K562 (cell line): Measurements from ENCODE around the gene KDELR3. TPM values are rescaled to one million over a fixed set of nuclear protein-coding genes. Genes with fewer than 3 reads are reported as not detected.

ENCODE experiments used
- ARID4B ChIP-seq: sonication (generic); formaldehyde crosslinking; IDR thresholded peaks from 2 replicates; pipeline ENCODE4 v1.8.0; 2022; ENCODE audit warnings: mild to moderate bottlenecking, missing genetic modification reagents
- ASH1L ChIP-seq: fragments of 450-650 bp; IDR thresholded peaks from 2 replicates; pipeline ENCODE4 v1.6.1; 2018; ENCODE audit warnings: borderline replicate concordance, mild to moderate bottlenecking, low read depth; ENCODE audit not compliant: partially characterized antibody
- GATAD2B ChIP-seq: fragments of 450-650 bp; IDR thresholded peaks from 2 replicates; pipeline ENCODE4 v1.6.1; 2017; ENCODE audit warnings: mild to moderate bottlenecking, borderline replicate concordance
- HMGXB4 ChIP-seq: sonication (generic); formaldehyde crosslinking; IDR thresholded peaks from 2 replicates; pipeline ENCODE4 v1.8.1; 2023; ENCODE audit warnings: mild to moderate bottlenecking, missing genetic modification reagents
- JUND ChIP-seq, 2 experiments: IDR thresholded peaks; 2 replicates in 1 of 2; 3 replicates in 1 of 2; pipeline ENCODE4 v1.6.1; 2011; ENCODE audit warnings: borderline replicate concordance in 2 of 2, low read depth in 2 of 2, low read length in 2 of 2, improper control_type of control experiment in 1 of 2, missing biosample characterization in 1 of 2, missing genetic modification characterization in 1 of 2, missing genetic modification reagents in 1 of 2
- MTA3 ChIP-seq: fragments of 450-650 bp; formaldehyde crosslinking; IDR thresholded peaks from 2 replicates; pipeline ENCODE4 v1.6.1; 2017; ENCODE audit warnings: mild to moderate bottlenecking, borderline replicate concordance
- NUFIP1 ChIP-seq: fragments of 450-650 bp; IDR thresholded peaks from 2 replicates; pipeline ENCODE4 v1.6.1; 2018; ENCODE audit not compliant: partially characterized antibody
- RUNX1 ChIP-seq: sonication (generic); IDR thresholded peaks from 2 replicates; pipeline ENCODE4 v1.6.1; 2016; ENCODE audit warnings: antibody characterized with exemption, low read depth
- SETDB1 ChIP-seq: IDR thresholded peaks from one replicate; pipeline ENCODE4 v1.6.1; 2012; ENCODE audit warnings: low read length, control low read depth, inconsistent platforms
- SFPQ ChIP-seq: fragments of 200-400 bp; formaldehyde crosslinking; IDR thresholded peaks from 2 replicates; pipeline ENCODE4 v1.6.1; 2017; ENCODE audit warnings: mild to moderate bottlenecking, low read depth, low read length, moderate library complexity
- SRSF9 ChIP-seq: fragments of 200-400 bp; formaldehyde crosslinking; IDR thresholded peaks from 2 replicates; pipeline ENCODE4 v1.6.1; 2017; ENCODE audit warnings: low read depth, low read length, borderline replicate concordance
- TAF9B ChIP-seq: fragments of 450-650 bp; IDR thresholded peaks from 2 replicates; pipeline ENCODE4 v1.6.1; 2018; ENCODE audit warnings: mild to moderate bottlenecking; ENCODE audit not compliant: partially characterized antibody
- TEAD1 ChIP-seq, 2 experiments: fragments of 450-650 bp in 1 of 2; sonication (generic) in 1 of 2; formaldehyde crosslinking; IDR thresholded peaks; 2 replicates each; pipeline versions ENCODE4 v1.4.0 to v1.8.0; 2020 to 2022; ENCODE audit warnings: mild to moderate bottlenecking in 2 of 2, missing genetic modification reagents in 1 of 2
- TEAD2 ChIP-seq: fragments of 450-650 bp; IDR thresholded peaks from 2 replicates; pipeline ENCODE4 v1.6.1; 2016; ENCODE audit warnings: missing genetic modification characterization, control low read depth, missing compliant biosample characterization
- USF1 ChIP-seq: sonication (generic); formaldehyde crosslinking; IDR thresholded peaks from 2 replicates; pipeline ENCODE4 v1.9.0; 2022; ENCODE audit warnings: mild to moderate bottlenecking, missing genetic modification reagents
- ZEB2 ChIP-seq: fragments of 450-650 bp; IDR thresholded peaks from 2 replicates; pipeline ENCODE4 v1.6.1; 2016
- ZNF561 ChIP-seq: fragments of 450-650 bp; formaldehyde crosslinking; conservative IDR thresholded peaks from 2 replicates; pipeline ENCODE4 v1.4.0; 2020; ENCODE audit warnings: mild to moderate bottlenecking, moderate library complexity
- ZNF696 ChIP-seq: fragments of 250-450 bp; sonication (Bioruptor Pico); conservative IDR thresholded peaks from 2 replicates; pipeline ENCODE4 v1.4.0; 2020; ENCODE audit warnings: mild to moderate bottlenecking, moderate library complexity
- ZSCAN32 ChIP-seq: fragments of 450-650 bp; formaldehyde crosslinking; IDR thresholded peaks from 2 replicates; pipeline ENCODE4 v1.4.0; 2020; ENCODE audit warnings: mild to moderate bottlenecking, moderate library complexity
- polyA plus RNA-seq, 8 experiments: library from polyadenylated mRNA; depleted of rRNA in 4 of 8; stranded (reverse) in 5 of 8; unstranded in 3 of 8; fragments of >200 nt; fragmentation: Nextera tagmentation in 2 of 8; fragmentation: Illumina TruSeq in 1 of 8; extraction: Ambion mirVana in 2 of 8; extraction: Trizol in 1 of 8; gene quantifications; 2 replicates each; pipeline versions ENCODE4 v1.2.1 to v1.2.3, GENCODE V29; 2011 to 2014; ENCODE audit warnings: inconsistent platforms in 1 of 8, missing spikeins in 1 of 8
- total RNA-seq, 7 experiments: library from RNA; depleted of rRNA in 6 of 7; stranded (reverse); fragments of >200 nt in 6 of 7; fragmentation: Illumina TruSeq in 2 of 7; extraction: Trizol in 2 of 7; gene quantifications; 2 replicates each; pipeline versions ENCODE4 v1.2.1 to v1.2.3, GENCODE V29; 2011 to 2021; ENCODE audit warnings: low replicate concordance in 1 of 7

Gene KDELR3
- total and polyA plus RNA-seq, 9 of the 15 experiments (the other 6 are each of a cell fraction or from before 2014, with no cell fraction given), result 7.1 to 44.8 (median 9.6) TPM

- no peak for TF ChIP-seq HMGXB4 (CRISPR knock-in tag)
- TF ChIP-seq ARID4B (CRISPR knock-in tag), result peak; percentile 57; the same call in 1 of the 2 replicates
- TF ChIP-seq JUND (IDR thresholded peaks at IDR 0.05; ENCODE audit: borderline replicate concordance, low read depth, low read length), result peak; percentile 38; the same call in 1 of the 2 replicates
- TF ChIP-seq JUND (tag; IDR thresholded peaks at IDR 0.05; ENCODE audit: borderline replicate concordance, low read depth, low read length), result no peak; the same call in 2 of the 3 replicates
- TF ChIP-seq TAF9B, result no peak
- TF ChIP-seq SETDB1, result no peak
- TF ChIP-seq TEAD2 (tag), result no peak
- TF ChIP-seq TEAD1 (CRISPR knock-in tag; IDR thresholded peaks at IDR 0.05), result 0 out of 4 replicates have a peak, but pooled peaks of 1 of the 2 experiments have one; percentile 16
- no peak for TF ChIP-seq USF1
- no peak for TF ChIP-seq ZSCAN32
- no peak for TF ChIP-seq ZNF696
- no peak for TF ChIP-seq NUFIP1
- no peak for TF ChIP-seq SRSF9
- TF ChIP-seq ZEB2, result no peak
- peak; percentile 72 for TF ChIP-seq GATAD2B
- no peak for TF ChIP-seq ASH1L
- no peak for TF ChIP-seq SFPQ
- TF ChIP-seq RUNX1, result no peak
- peak; percentile 63; the same call in 1 of the 2 replicates for TF ChIP-seq MTA3
- no peak for TF ChIP-seq ZNF561 (CRISPR knock-in tag)
Observed at GRCh38 chr22:38467904-38468442, at the start of gene KDELR3 (continued).
